Measurements from ENCODE around the gene KIF1A.

GRCh38 chr2:240722376-240722775, 97.6 kb downstream of the KIF1A start:
- no peak for TF ChIP-seq GATA2 (IDR thresholded peaks at IDR 0.05; ENCODE audit: insufficient read depth, insufficient read length, low read depth, low read length)
- TF ChIP-seq CTCF (IDR thresholded peaks at IDR 0.05; ENCODE audit: extremely low read depth in 1 of 2, insufficient read depth in 1 of 2, low read depth in 1 of 2, low read length in 2 of 2): no peak
- no peak for TF ChIP-seq POLR2A (IDR thresholded peaks at IDR 0.05; ENCODE audit: low read depth, low read length)
- no peak for TF ChIP-seq MAX (IDR thresholded peaks at IDR 0.05; ENCODE audit: insufficient read depth, insufficient read length)
- no peak for TF ChIP-seq EZH2 (IDR thresholded peaks at IDR 0.05; ENCODE audit: borderline replicate concordance, low read depth, low read length, severe bottlenecking)

All from endothelial cell of umbilical vein (primary cell).